C4-2B (cell line): ENCODE measurements around the gene SLC25A14.

Experiments used
- ZFX ChIP-seq: fragments of 450-650 bp; IDR thresholded peaks from 2 replicates; pipeline ENCODE4 v1.6.1; 2017
- TF ChIP-seq, protein P1 (sequence below): fragments of 450-650 bp; conservative IDR thresholded peaks from 2 replicates; pipeline ENCODE4 v1.5.1; 2017; ENCODE audit warnings: mild to moderate bottlenecking

DNA sequence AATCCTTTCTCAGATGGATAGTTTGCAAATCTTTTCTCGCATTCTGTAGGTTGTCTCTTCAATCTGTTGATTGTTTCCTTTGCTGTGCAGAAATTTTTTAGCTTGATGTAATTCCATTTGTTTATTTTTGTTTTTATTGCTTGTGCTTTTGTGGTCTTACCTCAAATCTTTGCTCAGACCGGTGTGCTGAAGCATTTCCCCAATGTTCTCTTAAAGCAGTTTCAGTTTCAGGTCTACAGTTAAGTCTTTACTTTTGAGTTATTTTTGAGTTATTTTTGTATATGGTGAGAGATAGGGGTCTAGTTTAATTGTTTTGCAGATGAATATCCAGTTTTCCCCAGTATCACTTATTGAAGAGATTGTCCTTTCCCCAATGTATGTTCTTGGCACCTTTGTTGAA lies 18.2 kb upstream of the SLC25A14 start:
- TF ChIP-seq, protein P1, sequence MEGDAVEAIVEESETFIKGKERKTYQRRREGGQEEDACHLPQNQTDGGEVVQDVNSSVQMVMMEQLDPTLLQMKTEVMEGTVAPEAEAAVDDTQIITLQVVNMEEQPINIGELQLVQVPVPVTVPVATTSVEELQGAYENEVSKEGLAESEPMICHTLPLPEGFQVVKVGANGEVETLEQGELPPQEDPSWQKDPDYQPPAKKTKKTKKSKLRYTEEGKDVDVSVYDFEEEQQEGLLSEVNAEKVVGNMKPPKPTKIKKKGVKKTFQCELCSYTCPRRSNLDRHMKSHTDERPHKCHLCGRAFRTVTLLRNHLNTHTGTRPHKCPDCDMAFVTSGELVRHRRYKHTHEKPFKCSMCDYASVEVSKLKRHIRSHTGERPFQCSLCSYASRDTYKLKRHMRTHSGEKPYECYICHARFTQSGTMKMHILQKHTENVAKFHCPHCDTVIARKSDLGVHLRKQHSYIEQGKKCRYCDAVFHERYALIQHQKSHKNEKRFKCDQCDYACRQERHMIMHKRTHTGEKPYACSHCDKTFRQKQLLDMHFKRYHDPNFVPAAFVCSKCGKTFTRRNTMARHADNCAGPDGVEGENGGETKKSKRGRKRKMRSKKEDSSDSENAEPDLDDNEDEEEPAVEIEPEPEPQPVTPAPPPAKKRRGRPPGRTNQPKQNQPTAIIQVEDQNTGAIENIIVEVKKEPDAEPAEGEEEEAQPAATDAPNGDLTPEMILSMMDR = no peak
- no peak for TF ChIP-seq ZFX
